GM12865 (cell line): Measurements from ENCODE around the gene AZIN2.

ENCODE experiments used
- DNase-seq: peaks from one replicate; pipeline ENCODE4 v3.0.0; 2010; ENCODE audit warnings: low read depth
- H3K4me3 ChIP-seq: 2 replicates; pipeline ENCODE4 v1.5.1; 2011; ENCODE audit warnings: mild to moderate bottlenecking, low read depth, low read length, control low read depth
- TF ChIP-seq, protein P1 (sequence below): IDR thresholded peaks from 2 replicates; pipeline ENCODE4 v1.5.1; 2011; ENCODE audit warnings: low read length, control low read depth, low read depth, inconsistent platforms; ENCODE audit not compliant: insufficient read depth; ENCODE audit errors: missing control alignments

The AZIN2 gene

DNA sequence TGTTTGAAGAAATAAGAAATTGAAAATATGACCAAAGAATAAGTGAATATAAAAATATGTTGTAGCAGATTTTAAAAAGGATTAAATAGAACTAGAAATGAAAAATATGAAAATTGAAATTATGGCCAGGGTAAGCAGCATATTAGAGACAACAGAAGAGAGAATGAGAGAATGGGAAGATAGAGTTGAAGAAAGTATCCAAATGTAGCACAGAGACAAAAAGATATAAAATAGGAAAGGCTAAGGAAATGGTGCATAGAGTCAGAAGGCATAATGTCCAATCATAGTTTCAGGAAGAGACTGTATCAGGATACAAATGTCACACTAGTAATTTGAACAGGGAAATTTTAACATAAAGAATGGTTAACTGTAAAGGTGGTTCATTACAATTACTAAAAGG is 29.5 kb downstream of the AZIN2 start:
- no peak for DNase-seq
- TF ChIP-seq, protein P1, sequence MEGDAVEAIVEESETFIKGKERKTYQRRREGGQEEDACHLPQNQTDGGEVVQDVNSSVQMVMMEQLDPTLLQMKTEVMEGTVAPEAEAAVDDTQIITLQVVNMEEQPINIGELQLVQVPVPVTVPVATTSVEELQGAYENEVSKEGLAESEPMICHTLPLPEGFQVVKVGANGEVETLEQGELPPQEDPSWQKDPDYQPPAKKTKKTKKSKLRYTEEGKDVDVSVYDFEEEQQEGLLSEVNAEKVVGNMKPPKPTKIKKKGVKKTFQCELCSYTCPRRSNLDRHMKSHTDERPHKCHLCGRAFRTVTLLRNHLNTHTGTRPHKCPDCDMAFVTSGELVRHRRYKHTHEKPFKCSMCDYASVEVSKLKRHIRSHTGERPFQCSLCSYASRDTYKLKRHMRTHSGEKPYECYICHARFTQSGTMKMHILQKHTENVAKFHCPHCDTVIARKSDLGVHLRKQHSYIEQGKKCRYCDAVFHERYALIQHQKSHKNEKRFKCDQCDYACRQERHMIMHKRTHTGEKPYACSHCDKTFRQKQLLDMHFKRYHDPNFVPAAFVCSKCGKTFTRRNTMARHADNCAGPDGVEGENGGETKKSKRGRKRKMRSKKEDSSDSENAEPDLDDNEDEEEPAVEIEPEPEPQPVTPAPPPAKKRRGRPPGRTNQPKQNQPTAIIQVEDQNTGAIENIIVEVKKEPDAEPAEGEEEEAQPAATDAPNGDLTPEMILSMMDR, result no peak
- no peak overlapping the region for H3K4me3 ChIP-seq

DNA sequence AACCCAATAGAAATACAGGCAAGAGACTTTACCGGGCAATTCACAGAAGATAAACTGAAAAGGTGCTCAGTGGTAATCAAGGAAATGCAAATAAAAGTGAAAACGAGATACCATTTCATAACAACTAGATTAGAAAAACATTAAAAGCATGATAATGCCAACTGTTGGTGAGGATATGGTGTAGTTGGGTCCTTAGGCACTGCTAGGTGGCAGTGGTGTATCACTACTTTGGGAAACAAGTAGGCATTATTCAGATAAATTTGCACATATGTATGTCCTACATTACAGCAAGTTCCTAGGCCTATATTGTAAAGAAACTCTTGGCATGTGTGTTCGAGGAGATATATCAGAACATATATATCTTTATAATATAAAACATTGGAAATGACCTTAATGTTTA is 31.0 kb downstream of the AZIN2 start:
- TF ChIP-seq, protein P1, result peak; percentile 17
- peak; percentile 28 for DNase-seq
- no peak overlapping the region for H3K4me3 ChIP-seq

GRCh38 chr1:33117440-33118085 is 36.6 kb downstream of the AZIN2 start:
- TF ChIP-seq, protein P1, result no peak
- H3K4me3 ChIP-seq, result no peak overlapping the region
- DNase-seq, result no peak

DNA sequence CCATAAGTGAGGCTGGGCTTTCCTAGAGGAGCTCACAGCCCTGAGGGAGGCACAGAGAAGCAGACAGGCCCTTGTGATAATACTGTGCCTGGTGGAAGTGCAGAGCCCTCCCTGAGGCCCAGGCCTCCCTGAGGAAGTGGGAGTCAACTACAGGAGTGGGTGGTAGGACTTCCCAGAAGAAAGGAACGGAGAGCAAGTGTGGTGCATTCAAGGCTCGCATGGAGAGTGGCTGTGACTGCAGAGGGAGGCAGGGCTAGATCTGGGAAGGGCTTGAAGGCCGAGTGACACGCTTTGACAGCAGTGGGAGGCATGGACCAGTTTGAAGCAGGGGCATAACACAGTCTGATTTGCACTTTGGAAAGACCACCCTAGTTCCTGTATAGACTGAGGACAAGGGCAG is 37.3 kb downstream of the AZIN2 start:
- TF ChIP-seq, protein P1, result no peak

DNA sequence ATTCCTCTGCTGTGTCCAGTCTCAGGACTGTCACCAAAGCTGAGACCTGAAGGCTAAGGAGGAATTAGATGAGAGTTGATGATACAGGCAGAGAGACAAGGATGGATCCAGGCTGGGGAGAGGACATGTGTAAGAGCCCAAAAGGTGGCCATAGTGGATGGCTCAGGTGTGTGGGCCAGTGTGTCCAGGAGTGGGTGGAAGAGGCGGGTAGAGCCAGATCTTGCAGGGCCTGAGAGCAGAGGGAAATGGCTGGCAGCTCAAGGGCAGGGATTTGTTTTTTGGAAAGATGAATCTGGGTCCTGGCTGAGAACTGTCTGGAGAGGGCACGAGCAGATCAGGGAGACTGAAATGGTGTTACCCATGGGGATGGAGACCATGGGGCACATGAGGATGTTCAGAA is 38.1 kb downstream of the AZIN2 start:
- DNase-seq, result no peak
- TF ChIP-seq, protein P1, result no peak
- H3K4me3 ChIP-seq, result no peak overlapping the region

More for the DNA sequence above, 37.3 kb downstream of the AZIN2 start:
- DNase-seq, result no peak
- no peak overlapping the region for H3K4me3 ChIP-seq

GRCh38 chr1:33119532-33120217 is 38.7 kb downstream of the AZIN2 start:
- DNase-seq, result peak; percentile 27
- no peak overlapping the region for H3K4me3 ChIP-seq

More at GRCh38 chr1:33119532-33120217, 38.7 kb downstream of the AZIN2 start:
- TF ChIP-seq, protein P1, result peak; percentile 9
